DND-41 (cell line): ENCODE measurements around the gene ACIN1.

ENCODE experiments used
- EZH2 ChIP-seq: IDR thresholded peaks from 3 replicates; pipeline ENCODE4 v1.6.1; 2012; ENCODE audit warnings: borderline replicate concordance, low read depth, mild to moderate bottlenecking, moderate library complexity, low read length, inconsistent platforms; ENCODE audit not compliant: severe bottlenecking
- TF ChIP-seq, protein P1 (sequence below): IDR thresholded peaks from 2 replicates; pipeline ENCODE4 v1.5.1; 2012; ENCODE audit warnings: borderline replicate concordance, low read length, moderate library complexity, mild to moderate bottlenecking; ENCODE audit not compliant: poor library complexity, severe bottlenecking; ENCODE audit errors: extremely low read depth

DNA sequence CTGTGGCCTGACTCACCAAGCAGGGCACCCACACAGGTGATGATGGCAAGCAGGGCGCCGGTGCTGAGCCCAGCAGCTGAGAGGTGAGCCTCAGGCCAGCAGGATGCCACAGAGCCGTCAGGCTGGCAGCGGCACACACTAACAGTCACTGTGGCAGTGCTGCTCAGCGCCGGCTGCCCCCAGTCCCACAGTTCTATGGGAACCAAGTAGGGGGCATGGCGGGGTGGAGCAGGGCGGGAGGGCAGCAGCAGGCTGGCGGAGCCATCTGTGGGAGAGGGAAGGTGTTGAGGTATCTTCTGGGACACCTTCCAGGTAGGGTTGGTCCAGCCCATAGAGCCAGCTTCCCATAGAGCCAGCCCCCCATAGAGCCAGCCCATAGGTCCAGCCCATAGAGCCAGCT is 45.9 kb downstream of the ACIN1 start:
- TF ChIP-seq, protein P1, sequence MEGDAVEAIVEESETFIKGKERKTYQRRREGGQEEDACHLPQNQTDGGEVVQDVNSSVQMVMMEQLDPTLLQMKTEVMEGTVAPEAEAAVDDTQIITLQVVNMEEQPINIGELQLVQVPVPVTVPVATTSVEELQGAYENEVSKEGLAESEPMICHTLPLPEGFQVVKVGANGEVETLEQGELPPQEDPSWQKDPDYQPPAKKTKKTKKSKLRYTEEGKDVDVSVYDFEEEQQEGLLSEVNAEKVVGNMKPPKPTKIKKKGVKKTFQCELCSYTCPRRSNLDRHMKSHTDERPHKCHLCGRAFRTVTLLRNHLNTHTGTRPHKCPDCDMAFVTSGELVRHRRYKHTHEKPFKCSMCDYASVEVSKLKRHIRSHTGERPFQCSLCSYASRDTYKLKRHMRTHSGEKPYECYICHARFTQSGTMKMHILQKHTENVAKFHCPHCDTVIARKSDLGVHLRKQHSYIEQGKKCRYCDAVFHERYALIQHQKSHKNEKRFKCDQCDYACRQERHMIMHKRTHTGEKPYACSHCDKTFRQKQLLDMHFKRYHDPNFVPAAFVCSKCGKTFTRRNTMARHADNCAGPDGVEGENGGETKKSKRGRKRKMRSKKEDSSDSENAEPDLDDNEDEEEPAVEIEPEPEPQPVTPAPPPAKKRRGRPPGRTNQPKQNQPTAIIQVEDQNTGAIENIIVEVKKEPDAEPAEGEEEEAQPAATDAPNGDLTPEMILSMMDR, result no peak
- TF ChIP-seq EZH2, result no peak
